Measurements from ENCODE around the gene MAGI3. TPM values are rescaled to one million over a fixed set of nuclear protein-coding genes. Genes with fewer than 3 reads are reported as not detected.

Gene MAGI3
- total and polyA plus RNA-seq, 7 donors, result 0.76 to 7.1 (median 2.9) TPM

DNA sequence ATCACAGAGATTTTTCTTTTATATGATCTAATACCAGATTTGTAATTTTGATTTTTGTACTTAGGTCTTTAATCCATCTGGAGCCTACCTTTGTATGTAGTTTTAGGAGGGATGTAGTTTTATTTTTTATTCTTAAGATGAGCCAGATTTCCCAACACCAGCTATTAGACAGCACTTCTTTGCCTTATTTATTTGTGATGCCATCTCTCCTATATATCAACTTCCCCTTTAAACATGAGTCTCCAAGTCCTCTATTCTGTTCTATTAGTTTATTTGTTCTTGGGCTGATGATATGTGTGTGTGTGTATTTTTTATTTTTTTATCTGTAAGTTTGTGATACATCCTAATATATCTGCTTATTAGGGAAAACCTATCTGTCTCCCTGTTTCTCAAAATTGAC lies 274.8 kb downstream of the MAGI3 start:
- H3K27ac ChIP-seq, result no peak overlapping the region
- no peak for DNase-seq
- H3K4me1 ChIP-seq, result no peaks in the 10 kb centered on the region
- intact Hi-C loops (cut with DNase I), result no loop called here
- H3K36me3 ChIP-seq (ENCODE audit: insufficient read depth in 1 of 2, low read depth in 1 of 2), result no peaks in the 10 kb centered on the region
- no peak overlapping the region for H3K4me3 ChIP-seq
- TF ChIP-seq, protein P1, sequence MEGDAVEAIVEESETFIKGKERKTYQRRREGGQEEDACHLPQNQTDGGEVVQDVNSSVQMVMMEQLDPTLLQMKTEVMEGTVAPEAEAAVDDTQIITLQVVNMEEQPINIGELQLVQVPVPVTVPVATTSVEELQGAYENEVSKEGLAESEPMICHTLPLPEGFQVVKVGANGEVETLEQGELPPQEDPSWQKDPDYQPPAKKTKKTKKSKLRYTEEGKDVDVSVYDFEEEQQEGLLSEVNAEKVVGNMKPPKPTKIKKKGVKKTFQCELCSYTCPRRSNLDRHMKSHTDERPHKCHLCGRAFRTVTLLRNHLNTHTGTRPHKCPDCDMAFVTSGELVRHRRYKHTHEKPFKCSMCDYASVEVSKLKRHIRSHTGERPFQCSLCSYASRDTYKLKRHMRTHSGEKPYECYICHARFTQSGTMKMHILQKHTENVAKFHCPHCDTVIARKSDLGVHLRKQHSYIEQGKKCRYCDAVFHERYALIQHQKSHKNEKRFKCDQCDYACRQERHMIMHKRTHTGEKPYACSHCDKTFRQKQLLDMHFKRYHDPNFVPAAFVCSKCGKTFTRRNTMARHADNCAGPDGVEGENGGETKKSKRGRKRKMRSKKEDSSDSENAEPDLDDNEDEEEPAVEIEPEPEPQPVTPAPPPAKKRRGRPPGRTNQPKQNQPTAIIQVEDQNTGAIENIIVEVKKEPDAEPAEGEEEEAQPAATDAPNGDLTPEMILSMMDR (IDR thresholded peaks at IDR 0.05), result no peak
- no peaks in the 10 kb centered on the region for H3K27me3 ChIP-seq (ENCODE audit: insufficient read depth in 3 of 3, low read length in 2 of 3)
- no peak for ATAC-seq
- no peaks in the 10 kb centered on the region for H3K9me3 ChIP-seq

DNA sequence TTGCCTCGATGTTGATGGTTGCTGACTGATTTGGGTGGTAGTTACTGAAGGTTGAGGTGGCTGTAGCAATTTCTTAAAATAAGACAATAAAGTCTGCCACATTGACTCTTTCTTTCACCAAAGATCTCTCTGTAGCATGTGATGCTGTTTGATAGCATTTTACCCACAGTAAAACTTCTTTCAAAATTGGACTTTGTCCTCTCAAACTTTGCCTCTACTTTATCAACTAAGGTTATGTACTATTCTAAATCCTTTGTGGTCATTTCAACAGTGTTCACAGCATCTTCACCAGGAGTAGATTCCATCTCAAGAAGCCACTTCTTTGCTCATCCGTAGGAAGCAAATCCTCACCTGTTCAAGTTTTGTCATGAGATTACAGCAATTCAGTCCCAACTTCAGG lies 275.8 kb downstream of the MAGI3 start:
- ATAC-seq (no peak), DNase-seq (no peak)
- Histone ChIP-seq H3K27ac (no peak overlapping the region), H3K9me3 (no peaks in the 10 kb centered on the region), H3K36me3 (ENCODE audit: insufficient read depth in 1 of 2, low read depth in 1 of 2) (no peaks in the 10 kb centered on the region), H3K27me3 (ENCODE audit: insufficient read depth in 3 of 3, low read length in 2 of 3) (no peaks in the 10 kb centered on the region), H3K4me3 (no peak overlapping the region), H3K4me1 (no peaks in the 10 kb centered on the region)
- intact Hi-C loops (cut with DNase I), result no loop called here
- WGBS, 3 donors, result 96 to 97% (median 97%) methylated on average over 2 of the region's 2 CpGs
- TF ChIP-seq, protein P1 (IDR thresholded peaks at IDR 0.05), result no peak

DNA sequence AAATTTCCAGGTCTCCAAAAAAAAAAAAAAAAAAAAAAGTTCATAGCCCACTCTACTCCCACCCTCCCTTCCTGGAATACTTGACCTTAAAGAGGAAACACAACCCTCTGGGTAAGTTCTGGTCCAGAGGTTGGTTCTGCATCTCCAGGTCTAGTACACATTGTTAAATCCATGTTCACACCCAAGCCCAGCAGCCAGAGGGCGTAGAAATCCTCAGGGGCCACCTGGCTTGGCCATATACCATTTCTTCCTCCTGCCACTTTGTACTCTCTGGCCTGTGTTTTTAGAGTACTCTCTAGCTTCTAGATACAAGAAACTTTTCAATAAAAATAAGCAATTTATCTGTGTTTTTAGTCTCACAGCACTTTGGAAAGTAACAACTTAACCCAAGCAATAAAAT lies 279.7 kb downstream of the MAGI3 start:
- peaks cover 0 to 20% of the 10 kb centered on the region in 2 donors for H3K36me3 ChIP-seq (ENCODE audit: insufficient read depth in 1 of 2, low read depth in 1 of 2)
- no peak overlapping the region for H3K27ac ChIP-seq
- WGBS, 3 donors, result 91 to 100% (median 93%) methylated on average over 1 of the region's 1 CpG
- H3K9me3 ChIP-seq, result no peaks in the 10 kb centered on the region
- ATAC-seq (no peak), DNase-seq (no peak)
- intact Hi-C loops (cut with DNase I), result loop anchor here in 1 of 2 donors (10.0 kb wide), 1 partner anchor 275 kb away; the partner anchor contains the start of gene MAGI3
- TF ChIP-seq, protein P1 (IDR thresholded peaks at IDR 0.05), result no peak
- H3K4me3 ChIP-seq, result no peak overlapping the region
- H3K27me3 ChIP-seq (ENCODE audit: insufficient read depth in 3 of 3, low read length in 2 of 3), result no peaks in the 10 kb centered on the region
- H3K4me1 ChIP-seq, result no peaks in the 10 kb centered on the region

DNA sequence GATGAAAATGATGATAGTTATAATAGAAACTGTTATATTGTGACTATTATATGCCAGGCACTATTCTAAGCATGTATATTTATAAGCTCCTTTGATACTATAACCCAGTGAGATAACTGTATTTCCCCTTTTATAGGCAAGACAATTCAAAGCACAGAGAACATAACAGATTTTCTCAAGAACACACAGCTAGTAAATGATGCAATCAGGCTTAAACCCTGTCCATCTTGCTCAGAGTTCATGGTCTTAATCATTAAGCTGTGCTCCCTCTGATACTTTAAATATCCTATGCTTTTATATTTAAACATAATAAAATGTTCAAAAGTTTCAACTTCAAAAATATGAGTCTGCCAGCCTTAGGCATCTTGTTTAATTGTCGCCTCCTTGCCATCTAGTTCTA lies 280.3 kb downstream of the MAGI3 start:
- no peaks in the 10 kb centered on the region for H3K9me3 ChIP-seq
- intact Hi-C loops (cut with DNase I), result loop anchor here in 1 of 2 donors (10.0 kb wide), 1 partner anchor 276 kb away; the partner anchor contains the start of gene MAGI3
- no peak overlapping the region for H3K27ac ChIP-seq
- no peaks in the 10 kb centered on the region for H3K4me1 ChIP-seq
- ATAC-seq (no peak), DNase-seq (no peak)
- 100% methylated on average over 1 of the region's 1 CpG for WGBS, 3 donors
- TF ChIP-seq, protein P1 (IDR thresholded peaks at IDR 0.05), result no peak
- peaks cover 0 to 20% of the 10 kb centered on the region in 2 donors for H3K36me3 ChIP-seq (ENCODE audit: insufficient read depth in 1 of 2, low read depth in 1 of 2)
- no peak overlapping the region for H3K4me3 ChIP-seq
- no peaks in the 10 kb centered on the region for H3K27me3 ChIP-seq (ENCODE audit: insufficient read depth in 3 of 3, low read length in 2 of 3)

DNA sequence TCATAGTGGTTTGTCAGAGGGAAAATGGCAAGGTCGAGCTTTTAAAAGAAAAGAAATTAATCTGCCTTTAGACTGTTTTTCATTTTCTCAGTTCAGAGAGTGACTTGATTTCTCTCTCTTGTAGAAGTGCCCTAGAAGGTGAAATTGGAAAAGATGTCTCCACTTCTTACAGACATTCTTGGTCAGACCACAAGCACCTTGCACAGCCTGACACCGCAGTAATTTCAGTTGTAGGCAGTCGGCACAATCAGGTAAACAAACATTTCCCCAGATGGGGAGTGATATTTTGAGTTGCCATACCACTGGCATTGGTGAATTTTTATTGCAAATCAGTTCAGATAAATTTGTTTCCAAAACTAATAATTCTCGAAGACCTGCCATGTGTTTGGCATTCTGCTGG lies 282.2 kb downstream of the MAGI3 start:
- intact Hi-C loops (cut with DNase I), result loop anchor here in 1 of 2 donors (10.0 kb wide), 1 partner anchor 278 kb away; the partner anchor contains the start of gene MAGI3
- Histone ChIP-seq H3K27me3 (ENCODE audit: insufficient read depth in 3 of 3, low read length in 2 of 3) (no peaks in the 10 kb centered on the region), H3K4me3 (no peak overlapping the region), H3K36me3 (ENCODE audit: insufficient read depth in 1 of 2, low read depth in 1 of 2) (peaks cover 0 to 20% of the 10 kb centered on the region in 2 donors), H3K9me3 (no peaks in the 10 kb centered on the region), H3K27ac (no peak overlapping the region), H3K4me1 (peaks cover 3% of the 10 kb centered on the region)
- ATAC-seq, result no peak
- 95 to 97% (median 95%) methylated on average over 4 of the region's 4 CpGs for WGBS, 3 donors
- no peak for DNase-seq
- TF ChIP-seq, protein P1 (IDR thresholded peaks at IDR 0.05), result no peak
